Neural cell (in vitro differentiated cells): Measurements from ENCODE around the gene PCNX4.

Experiments used
- EP300 ChIP-seq: fragments of 450-650 bp; conservative IDR thresholded peaks from 2 replicates; pipeline ENCODE4 v1.6.1; 2014; ENCODE audit warnings: antibody characterized with exemption, mild to moderate bottlenecking, moderate library complexity; ENCODE audit not compliant: poor library complexity, severe bottlenecking
- EZH2 ChIP-seq: fragments of 200-600, 300-800 bp; shearing (Covaris generic), sonication (generic); IDR thresholded peaks from 2 replicates; pipeline ENCODE4 v1.6.1; 2014; ENCODE audit warnings: antibody characterized with exemption, low read length, borderline replicate concordance, mild to moderate bottlenecking; ENCODE audit not compliant: insufficient read depth, poor library complexity, severe bottlenecking
- POLR2AphosphoS5 ChIP-seq: IDR thresholded peaks from 2 replicates; pipeline ENCODE4 v1.6.1; 2012
- RAD21 ChIP-seq: fragments of 450-650 bp; conservative IDR thresholded peaks from 2 replicates; pipeline ENCODE4 v1.6.1; 2014; ENCODE audit warnings: antibody characterized with exemption, mild to moderate bottlenecking, moderate library complexity
- TAF1 ChIP-seq: IDR thresholded peaks from 2 replicates; pipeline ENCODE4 v1.6.1; 2012; ENCODE audit warnings: low read depth
- TF ChIP-seq, protein P1 (sequence below): fragments of 450-650 bp; IDR thresholded peaks from 2 replicates; pipeline ENCODE4 v1.5.1; 2014; ENCODE audit warnings: antibody characterized with exemption, mild to moderate bottlenecking, moderate library complexity; ENCODE audit not compliant: poor library complexity, severe bottlenecking

DNA sequence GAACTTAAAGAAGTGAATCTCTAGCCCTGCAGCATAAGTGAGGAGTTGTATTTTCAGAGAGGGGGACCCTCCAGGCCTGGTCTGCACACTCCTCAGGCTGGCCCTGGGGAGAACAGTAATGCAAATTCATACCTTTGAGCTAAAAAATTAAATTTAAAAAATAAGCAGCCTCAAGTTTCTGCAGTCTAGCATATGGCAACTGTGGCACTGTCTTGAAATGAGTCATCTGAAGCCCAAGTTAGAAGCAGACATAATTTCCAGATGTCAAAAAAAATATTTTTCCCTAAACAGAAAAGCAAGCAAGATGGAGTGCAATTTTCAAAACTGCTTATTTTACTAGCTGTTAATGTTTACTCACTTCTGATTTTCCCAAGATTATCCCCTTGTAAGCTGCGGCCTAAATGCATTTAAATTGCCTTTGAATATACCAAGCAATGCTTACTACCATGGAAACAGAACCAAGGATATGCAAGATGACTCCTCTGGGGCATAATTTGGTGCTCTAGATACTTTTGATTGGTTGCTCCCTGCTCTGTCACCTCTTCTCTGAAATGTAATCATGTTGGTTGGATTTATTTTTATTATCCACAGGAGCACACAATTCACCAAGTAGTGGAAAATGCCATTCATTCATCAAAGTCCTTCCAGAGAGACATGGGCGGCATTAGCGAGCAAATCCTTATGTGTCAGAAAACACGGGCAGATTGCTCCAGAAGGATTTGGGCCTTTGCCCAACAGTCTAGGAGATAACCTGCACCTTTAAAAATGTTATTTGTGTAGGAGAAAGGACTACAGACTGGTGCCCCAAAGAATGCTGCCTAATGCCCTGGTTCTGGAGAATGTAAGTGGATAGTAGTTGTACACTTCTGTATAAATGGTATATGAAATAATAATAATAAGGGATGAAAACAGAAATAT is 98.5 kb downstream of the PCNX4 start:
- TF ChIP-seq, protein P1, sequence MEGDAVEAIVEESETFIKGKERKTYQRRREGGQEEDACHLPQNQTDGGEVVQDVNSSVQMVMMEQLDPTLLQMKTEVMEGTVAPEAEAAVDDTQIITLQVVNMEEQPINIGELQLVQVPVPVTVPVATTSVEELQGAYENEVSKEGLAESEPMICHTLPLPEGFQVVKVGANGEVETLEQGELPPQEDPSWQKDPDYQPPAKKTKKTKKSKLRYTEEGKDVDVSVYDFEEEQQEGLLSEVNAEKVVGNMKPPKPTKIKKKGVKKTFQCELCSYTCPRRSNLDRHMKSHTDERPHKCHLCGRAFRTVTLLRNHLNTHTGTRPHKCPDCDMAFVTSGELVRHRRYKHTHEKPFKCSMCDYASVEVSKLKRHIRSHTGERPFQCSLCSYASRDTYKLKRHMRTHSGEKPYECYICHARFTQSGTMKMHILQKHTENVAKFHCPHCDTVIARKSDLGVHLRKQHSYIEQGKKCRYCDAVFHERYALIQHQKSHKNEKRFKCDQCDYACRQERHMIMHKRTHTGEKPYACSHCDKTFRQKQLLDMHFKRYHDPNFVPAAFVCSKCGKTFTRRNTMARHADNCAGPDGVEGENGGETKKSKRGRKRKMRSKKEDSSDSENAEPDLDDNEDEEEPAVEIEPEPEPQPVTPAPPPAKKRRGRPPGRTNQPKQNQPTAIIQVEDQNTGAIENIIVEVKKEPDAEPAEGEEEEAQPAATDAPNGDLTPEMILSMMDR, result no peak
- no peak for TF ChIP-seq POLR2AphosphoS5
- no peak for TF ChIP-seq TAF1
- TF ChIP-seq EZH2, result no peak
- no peak for TF ChIP-seq RAD21
- peak; percentile 61 for TF ChIP-seq EP300
